ENCODE data around the gene TUBGCP2. TPM values are rescaled to one million over a fixed set of nuclear protein-coding genes. Genes with fewer than 3 reads are reported as not detected.

The TUBGCP2 gene
- total RNA-seq, 1 donor from 2014 or later, result 35.2 TPM

- peak overlapping the region; percentile 78 for H3K4me3 ChIP-seq (ENCODE audit: low read depth, low read length)
- no peak for DNase-seq (ENCODE audit: low read depth)
- TF ChIP-seq CTCF (conservative IDR thresholded peaks at IDR 0.05; ENCODE audit: low read depth, low read length), result peak; percentile 87
These were observed 774 bp downstream of the TUBGCP2 start for GRCh38 chr10:133307776-133308420.

GRCh38 chr10:133306941-133307379 is 1.7 kb downstream of the TUBGCP2 start:
- peak overlapping the region; percentile 78 for H3K4me3 ChIP-seq (ENCODE audit: low read depth, low read length)
- no peak for TF ChIP-seq CTCF (conservative IDR thresholded peaks at IDR 0.05; ENCODE audit: low read depth, low read length)
- DNase-seq (ENCODE audit: low read depth), result no peak

- no peak for TF ChIP-seq CTCF (conservative IDR thresholded peaks at IDR 0.05; ENCODE audit: low read depth, low read length)
- no peak for DNase-seq (ENCODE audit: low read depth)
- H3K4me3 ChIP-seq (ENCODE audit: low read depth, low read length), result no peak overlapping the region
These were observed 2.6 kb downstream of the TUBGCP2 start for GRCh38 chr10:133306097-133306476.

- DNase-seq (ENCODE audit: low read depth), result no peak
- TF ChIP-seq CTCF (conservative IDR thresholded peaks at IDR 0.05; ENCODE audit: low read depth, low read length), result no peak
- H3K4me3 ChIP-seq (ENCODE audit: low read depth, low read length), result no peak overlapping the region
These were observed 5.5 kb downstream of the TUBGCP2 start for GRCh38 chr10:133303206-133303605.

GRCh38 chr10:133302230-133302629 is 6.4 kb downstream of the TUBGCP2 start:
- no peak overlapping the region for H3K4me3 ChIP-seq (ENCODE audit: low read depth, low read length)
- TF ChIP-seq CTCF (conservative IDR thresholded peaks at IDR 0.05; ENCODE audit: low read depth, low read length), result no peak
- DNase-seq (ENCODE audit: low read depth), result no peak

- DNase-seq (ENCODE audit: low read depth), result no peak
- TF ChIP-seq CTCF (conservative IDR thresholded peaks at IDR 0.05; ENCODE audit: low read depth, low read length), result no peak
- H3K4me3 ChIP-seq (ENCODE audit: low read depth, low read length), result no peak overlapping the region
These were observed 8.9 kb downstream of the TUBGCP2 start for GRCh38 chr10:133299738-133300137.

- no peak for TF ChIP-seq CTCF (conservative IDR thresholded peaks at IDR 0.05; ENCODE audit: low read depth, low read length)
- DNase-seq (ENCODE audit: low read depth), result no peak
- H3K4me3 ChIP-seq (ENCODE audit: low read depth, low read length), result no peak overlapping the region
These were observed 9.4 kb downstream of the TUBGCP2 start for GRCh38 chr10:133299224-133299623.

Data from epithelial cell of proximal tubule (primary cell).